Measurements from ENCODE around the gene RASL10B.

DNA sequence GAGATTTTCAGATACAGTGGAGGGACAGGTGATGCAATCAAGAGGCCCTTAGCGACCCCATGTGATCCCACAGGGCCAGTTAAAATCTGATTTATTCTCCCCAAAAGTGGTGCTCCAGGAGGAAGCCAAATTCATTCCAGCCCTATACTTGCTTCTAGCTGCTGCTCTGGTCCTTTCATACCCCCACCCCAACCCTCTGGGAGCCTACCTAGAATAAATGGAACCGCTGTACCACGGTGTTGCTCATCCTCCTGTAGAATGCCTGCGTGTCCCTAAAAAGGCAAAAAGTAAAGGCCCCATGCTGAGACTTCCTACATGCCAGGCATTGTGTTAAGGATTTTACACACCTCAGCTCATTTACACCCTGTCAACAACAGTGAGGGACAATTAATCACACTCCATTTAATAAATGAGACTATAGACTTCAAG, 2.0 kb upstream of the RASL10B start:
- TF ChIP-seq, protein P1, sequence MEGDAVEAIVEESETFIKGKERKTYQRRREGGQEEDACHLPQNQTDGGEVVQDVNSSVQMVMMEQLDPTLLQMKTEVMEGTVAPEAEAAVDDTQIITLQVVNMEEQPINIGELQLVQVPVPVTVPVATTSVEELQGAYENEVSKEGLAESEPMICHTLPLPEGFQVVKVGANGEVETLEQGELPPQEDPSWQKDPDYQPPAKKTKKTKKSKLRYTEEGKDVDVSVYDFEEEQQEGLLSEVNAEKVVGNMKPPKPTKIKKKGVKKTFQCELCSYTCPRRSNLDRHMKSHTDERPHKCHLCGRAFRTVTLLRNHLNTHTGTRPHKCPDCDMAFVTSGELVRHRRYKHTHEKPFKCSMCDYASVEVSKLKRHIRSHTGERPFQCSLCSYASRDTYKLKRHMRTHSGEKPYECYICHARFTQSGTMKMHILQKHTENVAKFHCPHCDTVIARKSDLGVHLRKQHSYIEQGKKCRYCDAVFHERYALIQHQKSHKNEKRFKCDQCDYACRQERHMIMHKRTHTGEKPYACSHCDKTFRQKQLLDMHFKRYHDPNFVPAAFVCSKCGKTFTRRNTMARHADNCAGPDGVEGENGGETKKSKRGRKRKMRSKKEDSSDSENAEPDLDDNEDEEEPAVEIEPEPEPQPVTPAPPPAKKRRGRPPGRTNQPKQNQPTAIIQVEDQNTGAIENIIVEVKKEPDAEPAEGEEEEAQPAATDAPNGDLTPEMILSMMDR (IDR thresholded peaks at IDR 0.05; ENCODE audit: poor library complexity, severe bottlenecking), result no peak
- TF ChIP-seq EZH2 (IDR thresholded peaks at IDR 0.05; ENCODE audit: borderline replicate concordance, insufficient read depth, low read length, poor library complexity, severe bottlenecking), result no peak
- no peak for TF ChIP-seq TAF1 (IDR thresholded peaks at IDR 0.05; ENCODE audit: low read depth)
- no peak for TF ChIP-seq POLR2AphosphoS5 (IDR thresholded peaks at IDR 0.05)

Measured in neural cell (in vitro differentiated cells).